ENCODE results near the gene FAM83G. TPM values are rescaled to one million over a fixed set of nuclear protein-coding genes. Genes with fewer than 3 reads are reported as not detected.

Gene FAM83G
- total and polyA plus RNA-seq, 2 experiments from 2014 or later, result 7.6 to 44.5 TPM

- no peak overlapping the region for H3K4me3 ChIP-seq
Observed at GRCh38 chr17:18958611-18959010, 46.0 kb downstream of the FAM83G start.

More at GRCh38 chr17:18958611-18959010, 46.0 kb downstream of the FAM83G start:
- TF ChIP-seq, protein P1, sequence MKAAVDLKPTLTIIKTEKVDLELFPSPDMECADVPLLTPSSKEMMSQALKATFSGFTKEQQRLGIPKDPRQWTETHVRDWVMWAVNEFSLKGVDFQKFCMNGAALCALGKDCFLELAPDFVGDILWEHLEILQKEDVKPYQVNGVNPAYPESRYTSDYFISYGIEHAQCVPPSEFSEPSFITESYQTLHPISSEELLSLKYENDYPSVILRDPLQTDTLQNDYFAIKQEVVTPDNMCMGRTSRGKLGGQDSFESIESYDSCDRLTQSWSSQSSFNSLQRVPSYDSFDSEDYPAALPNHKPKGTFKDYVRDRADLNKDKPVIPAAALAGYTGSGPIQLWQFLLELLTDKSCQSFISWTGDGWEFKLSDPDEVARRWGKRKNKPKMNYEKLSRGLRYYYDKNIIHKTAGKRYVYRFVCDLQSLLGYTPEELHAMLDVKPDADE (IDR thresholded peaks at IDR 0.05), result no peak
- TF ChIP-seq, protein P2, sequence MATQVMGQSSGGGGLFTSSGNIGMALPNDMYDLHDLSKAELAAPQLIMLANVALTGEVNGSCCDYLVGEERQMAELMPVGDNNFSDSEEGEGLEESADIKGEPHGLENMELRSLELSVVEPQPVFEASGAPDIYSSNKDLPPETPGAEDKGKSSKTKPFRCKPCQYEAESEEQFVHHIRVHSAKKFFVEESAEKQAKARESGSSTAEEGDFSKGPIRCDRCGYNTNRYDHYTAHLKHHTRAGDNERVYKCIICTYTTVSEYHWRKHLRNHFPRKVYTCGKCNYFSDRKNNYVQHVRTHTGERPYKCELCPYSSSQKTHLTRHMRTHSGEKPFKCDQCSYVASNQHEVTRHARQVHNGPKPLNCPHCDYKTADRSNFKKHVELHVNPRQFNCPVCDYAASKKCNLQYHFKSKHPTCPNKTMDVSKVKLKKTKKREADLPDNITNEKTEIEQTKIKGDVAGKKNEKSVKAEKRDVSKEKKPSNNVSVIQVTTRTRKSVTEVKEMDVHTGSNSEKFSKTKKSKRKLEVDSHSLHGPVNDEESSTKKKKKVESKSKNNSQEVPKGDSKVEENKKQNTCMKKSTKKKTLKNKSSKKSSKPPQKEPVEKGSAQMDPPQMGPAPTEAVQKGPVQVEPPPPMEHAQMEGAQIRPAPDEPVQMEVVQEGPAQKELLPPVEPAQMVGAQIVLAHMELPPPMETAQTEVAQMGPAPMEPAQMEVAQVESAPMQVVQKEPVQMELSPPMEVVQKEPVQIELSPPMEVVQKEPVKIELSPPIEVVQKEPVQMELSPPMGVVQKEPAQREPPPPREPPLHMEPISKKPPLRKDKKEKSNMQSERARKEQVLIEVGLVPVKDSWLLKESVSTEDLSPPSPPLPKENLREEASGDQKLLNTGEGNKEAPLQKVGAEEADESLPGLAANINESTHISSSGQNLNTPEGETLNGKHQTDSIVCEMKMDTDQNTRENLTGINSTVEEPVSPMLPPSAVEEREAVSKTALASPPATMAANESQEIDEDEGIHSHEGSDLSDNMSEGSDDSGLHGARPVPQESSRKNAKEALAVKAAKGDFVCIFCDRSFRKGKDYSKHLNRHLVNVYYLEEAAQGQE (IDR thresholded peaks at IDR 0.05; ENCODE audit: unreplicated experiment), result no peak
- TF ChIP-seq STAT1 (IDR thresholded peaks at IDR 0.05; ENCODE audit: unreplicated experiment), result no peak
- no peak for TF ChIP-seq ZNF114 (CRISPR knock-in tag; IDR thresholded peaks at IDR 0.05)
- TF ChIP-seq, protein P3, sequence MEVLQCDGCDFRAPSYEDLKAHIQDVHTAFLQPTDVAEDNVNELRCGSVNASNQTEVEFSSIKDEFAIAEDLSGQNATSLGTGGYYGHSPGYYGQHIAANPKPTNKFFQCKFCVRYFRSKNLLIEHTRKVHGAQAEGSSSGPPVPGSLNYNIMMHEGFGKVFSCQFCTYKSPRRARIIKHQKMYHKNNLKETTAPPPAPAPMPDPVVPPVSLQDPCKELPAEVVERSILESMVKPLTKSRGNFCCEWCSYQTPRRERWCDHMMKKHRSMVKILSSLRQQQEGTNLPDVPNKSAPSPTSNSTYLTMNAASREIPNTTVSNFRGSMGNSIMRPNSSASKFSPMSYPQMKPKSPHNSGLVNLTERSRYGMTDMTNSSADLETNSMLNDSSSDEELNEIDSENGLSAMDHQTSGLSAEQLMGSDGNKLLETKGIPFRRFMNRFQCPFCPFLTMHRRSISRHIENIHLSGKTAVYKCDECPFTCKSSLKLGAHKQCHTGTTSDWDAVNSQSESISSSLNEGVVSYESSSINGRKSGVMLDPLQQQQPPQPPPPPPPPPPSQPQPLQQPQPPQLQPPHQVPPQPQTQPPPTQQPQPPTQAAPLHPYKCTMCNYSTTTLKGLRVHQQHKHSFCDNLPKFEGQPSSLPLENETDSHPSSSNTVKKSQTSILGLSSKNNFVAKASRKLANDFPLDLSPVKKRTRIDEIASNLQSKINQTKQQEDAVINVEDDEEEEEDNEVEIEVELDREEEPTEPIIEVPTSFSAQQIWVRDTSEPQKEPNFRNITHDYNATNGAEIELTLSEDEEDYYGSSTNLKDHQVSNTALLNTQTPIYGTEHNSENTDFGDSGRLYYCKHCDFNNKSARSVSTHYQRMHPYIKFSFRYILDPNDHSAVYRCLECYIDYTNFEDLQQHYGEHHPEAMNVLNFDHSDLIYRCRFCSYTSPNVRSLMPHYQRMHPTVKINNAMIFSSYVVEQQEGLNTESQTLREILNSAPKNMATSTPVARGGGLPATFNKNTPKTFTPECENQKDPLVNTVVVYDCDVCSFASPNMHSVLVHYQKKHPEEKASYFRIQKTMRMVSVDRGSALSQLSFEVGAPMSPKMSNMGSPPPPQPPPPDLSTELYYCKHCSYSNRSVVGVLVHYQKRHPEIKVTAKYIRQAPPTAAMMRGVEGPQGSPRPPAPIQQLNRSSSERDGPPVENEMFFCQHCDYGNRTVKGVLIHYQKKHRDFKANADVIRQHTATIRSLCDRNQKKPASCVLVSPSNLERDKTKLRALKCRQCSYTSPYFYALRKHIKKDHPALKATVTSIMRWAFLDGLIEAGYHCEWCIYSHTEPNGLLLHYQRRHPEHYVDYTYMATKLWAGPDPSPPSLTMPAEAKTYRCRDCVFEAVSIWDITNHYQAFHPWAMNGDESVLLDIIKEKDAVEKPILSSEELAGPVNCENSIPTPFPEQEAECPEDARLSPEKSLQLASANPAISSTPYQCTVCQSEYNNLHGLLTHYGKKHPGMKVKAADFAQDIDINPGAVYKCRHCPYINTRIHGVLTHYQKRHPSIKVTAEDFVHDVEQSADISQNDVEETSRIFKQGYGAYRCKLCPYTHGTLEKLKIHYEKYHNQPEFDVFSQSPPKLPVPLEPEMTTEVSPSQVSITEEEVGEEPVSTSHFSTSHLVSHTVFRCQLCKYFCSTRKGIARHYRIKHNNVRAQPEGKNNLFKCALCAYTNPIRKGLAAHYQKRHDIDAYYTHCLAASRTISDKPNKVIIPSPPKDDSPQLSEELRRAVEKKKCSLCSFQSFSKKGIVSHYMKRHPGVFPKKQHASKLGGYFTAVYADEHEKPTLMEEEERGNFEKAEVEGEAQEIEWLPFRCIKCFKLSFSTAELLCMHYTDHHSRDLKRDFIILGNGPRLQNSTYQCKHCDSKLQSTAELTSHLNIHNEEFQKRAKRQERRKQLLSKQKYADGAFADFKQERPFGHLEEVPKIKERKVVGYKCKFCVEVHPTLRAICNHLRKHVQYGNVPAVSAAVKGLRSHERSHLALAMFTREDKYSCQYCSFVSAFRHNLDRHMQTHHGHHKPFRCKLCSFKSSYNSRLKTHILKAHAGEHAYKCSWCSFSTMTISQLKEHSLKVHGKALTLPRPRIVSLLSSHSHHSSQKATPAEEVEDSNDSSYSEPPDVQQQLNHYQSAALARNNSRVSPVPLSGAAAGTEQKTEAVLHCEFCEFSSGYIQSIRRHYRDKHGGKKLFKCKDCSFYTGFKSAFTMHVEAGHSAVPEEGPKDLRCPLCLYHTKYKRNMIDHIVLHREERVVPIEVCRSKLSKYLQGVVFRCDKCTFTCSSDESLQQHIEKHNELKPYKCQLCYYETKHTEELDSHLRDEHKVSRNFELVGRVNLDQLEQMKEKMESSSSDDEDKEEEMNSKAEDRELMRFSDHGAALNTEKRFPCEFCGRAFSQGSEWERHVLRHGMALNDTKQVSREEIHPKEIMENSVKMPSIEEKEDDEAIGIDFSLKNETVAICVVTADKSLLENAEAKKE (CRISPR knock-in tag; IDR thresholded peaks at IDR 0.05), result no peak
- TF ChIP-seq, protein P4, sequence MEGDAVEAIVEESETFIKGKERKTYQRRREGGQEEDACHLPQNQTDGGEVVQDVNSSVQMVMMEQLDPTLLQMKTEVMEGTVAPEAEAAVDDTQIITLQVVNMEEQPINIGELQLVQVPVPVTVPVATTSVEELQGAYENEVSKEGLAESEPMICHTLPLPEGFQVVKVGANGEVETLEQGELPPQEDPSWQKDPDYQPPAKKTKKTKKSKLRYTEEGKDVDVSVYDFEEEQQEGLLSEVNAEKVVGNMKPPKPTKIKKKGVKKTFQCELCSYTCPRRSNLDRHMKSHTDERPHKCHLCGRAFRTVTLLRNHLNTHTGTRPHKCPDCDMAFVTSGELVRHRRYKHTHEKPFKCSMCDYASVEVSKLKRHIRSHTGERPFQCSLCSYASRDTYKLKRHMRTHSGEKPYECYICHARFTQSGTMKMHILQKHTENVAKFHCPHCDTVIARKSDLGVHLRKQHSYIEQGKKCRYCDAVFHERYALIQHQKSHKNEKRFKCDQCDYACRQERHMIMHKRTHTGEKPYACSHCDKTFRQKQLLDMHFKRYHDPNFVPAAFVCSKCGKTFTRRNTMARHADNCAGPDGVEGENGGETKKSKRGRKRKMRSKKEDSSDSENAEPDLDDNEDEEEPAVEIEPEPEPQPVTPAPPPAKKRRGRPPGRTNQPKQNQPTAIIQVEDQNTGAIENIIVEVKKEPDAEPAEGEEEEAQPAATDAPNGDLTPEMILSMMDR (conservative IDR thresholded peaks at IDR 0.05; ENCODE audit: low read depth in 2 of 2), result no peak
- no peak for TF ChIP-seq JUNB (IDR thresholded peaks at IDR 0.05; ENCODE audit: unreplicated experiment)
- Histone ChIP-seq H3K27me3 (ENCODE audit: insufficient read depth) (no peaks in the 10 kb centered on the region), H3K79me2 (replicated peaks; ENCODE audit: insufficient read depth) (no peaks in the 10 kb centered on the region), H3K36me3 (ENCODE audit: insufficient read depth) (no peaks in the 10 kb centered on the region), H3K9me2 (ENCODE audit: insufficient read depth) (no peaks in the 10 kb centered on the region), H4K20me1 (replicated peaks; ENCODE audit: insufficient read depth) (no peaks in the 10 kb centered on the region), H3F3A (replicated peaks; ENCODE audit: low read depth) (no peaks in the 10 kb centered on the region), H3K4me2 (no peak overlapping the region), H3K4me1 (ENCODE audit: insufficient read depth) (no peaks in the 10 kb centered on the region; the same call in 1 of the 2 replicates), H2AFZ (no peak overlapping the region), H3K27ac (ENCODE audit: low read depth) (no peak overlapping the region)
- Mint-ChIP-seq H3K27me3 (ENCODE audit: insufficient read depth, low read depth, poor library complexity) (peaks cover 11% of the 10 kb centered on the region), H3K9me3 (no peaks in the 10 kb centered on the region), H3K4me1 (peaks cover 7% of the 10 kb centered on the region), H3K36me3 (ENCODE audit: low read depth) (no peaks in the 10 kb centered on the region), H3K4me3 (no peak overlapping the region), H3K27ac (no peak overlapping the region)
- ATAC-seq (no peak), DNase-seq (ENCODE audit: low spot score) (no peak)
